GM23248 (cell line): ENCODE measurements around the gene IFI27. TPM values are rescaled to one million over a fixed set of nuclear protein-coding genes. Genes with fewer than 3 reads are reported as not detected.
A peak's percentile ranks its signal among the peaks of the same experiment; 100 is the strongest.

Experiments
- DNase-seq: peaks from one replicate; pipeline ENCODE4 v3.0.0-alpha.2; 2015
- H2AFZ ChIP-seq: fragments of 200-600 bp; sonication (generic); 2 replicates; pipeline ENCODE4 v1.6.1; 2016; ENCODE audit warnings: antibody characterized with exemption
- H3F3A ChIP-seq: fragments of 200-600 bp; sonication (generic); 2 replicates; pipeline ENCODE4 v1.6.1; 2016; ENCODE audit warnings: mild to moderate bottlenecking, antibody characterized with exemption, mixed run types; ENCODE audit not compliant: insufficient read depth
- H3K27ac ChIP-seq: fragments of 200-600 bp; sonication (generic); 2 replicates; pipeline ENCODE4 v1.5.1; 2016; ENCODE audit warnings: mild to moderate bottlenecking
- H3K27me3 ChIP-seq: fragments of 200-600 bp; sonication (generic); replicated peaks from 2 replicates; pipeline ENCODE4 v1.6.1; 2016; ENCODE audit warnings: mild to moderate bottlenecking; ENCODE audit not compliant: insufficient read depth
- H3K36me3 ChIP-seq: fragments of 200-600 bp; sonication (generic); 2 replicates; pipeline ENCODE4 v1.6.1; 2016; ENCODE audit warnings: low read depth, mild to moderate bottlenecking
- H3K4me1 ChIP-seq: fragments of 200-600 bp; sonication (generic); 2 replicates; pipeline ENCODE4 v1.6.1; 2016; ENCODE audit warnings: mild to moderate bottlenecking; ENCODE audit not compliant: insufficient read depth
- H3K4me2 ChIP-seq: fragments of 200-600 bp; sonication (generic); one replicate; pipeline ENCODE4 v1.6.1; 2016; ENCODE audit warnings: mild to moderate bottlenecking; ENCODE audit not compliant: unreplicated experiment
- H3K4me3 ChIP-seq: fragments of 200-600 bp; sonication (generic); 2 replicates; pipeline ENCODE4 v1.5.1; 2016; ENCODE audit warnings: mild to moderate bottlenecking
- H3K79me2 ChIP-seq: fragments of 200-600 bp; sonication (generic); 2 replicates; pipeline ENCODE4 v1.6.1; 2016; ENCODE audit warnings: mild to moderate bottlenecking; ENCODE audit not compliant: insufficient read depth
- H3K9ac ChIP-seq: fragments of 200-600 bp; sonication (generic); 2 replicates; pipeline ENCODE4 v1.6.1; 2016; ENCODE audit warnings: mild to moderate bottlenecking
- H3K9me2 ChIP-seq: fragments of 200-600 bp; sonication (generic); 2 replicates; pipeline ENCODE4 v1.6.1; 2016; ENCODE audit warnings: mixed run types, mild to moderate bottlenecking, moderate library complexity; ENCODE audit not compliant: insufficient read depth
- H3K9me3 ChIP-seq: fragments of 200-600 bp; sonication (generic); one replicate; pipeline ENCODE4 v1.6.1; 2017; ENCODE audit warnings: low read depth
- H4K20me1 ChIP-seq: fragments of 200-600 bp; sonication (generic); 2 replicates; pipeline ENCODE4 v1.6.0; 2016; ENCODE audit not compliant: insufficient read depth
- EZH2 ChIP-seq: fragments of 200-600 bp; sonication (generic); IDR thresholded peaks from 2 replicates; pipeline ENCODE4 v1.6.1; 2018; ENCODE audit warnings: antibody characterized with exemption, mild to moderate bottlenecking; ENCODE audit not compliant: insufficient read depth, poor library complexity, severe bottlenecking
- EZH2phosphoT487 ChIP-seq: fragments of 200-600 bp; sonication (generic); IDR thresholded peaks from 2 replicates; pipeline ENCODE4 v1.6.1; 2018; ENCODE audit warnings: antibody characterized with exemption, moderate library complexity, mild to moderate bottlenecking, low read depth; ENCODE audit not compliant: insufficient read depth
- WGBS, 2 experiments: methylation state at CpG; one replicate each; pipeline ENCODE4 v1.1.6; 2015 to 2017; ENCODE audit warnings: low lambda C conversion rate in 2 of 2, low coverage in 1 of 2; ENCODE audit errors: missing lambda C conversion rate in 2 of 2; 5-methylcytosine and 5-hydroxymethylcytosine counted together
- in situ Hi-C: fragments of 300-500 bp; cut with MboI; formaldehyde crosslinking; loops from 2 replicates; pipeline ENCODE4 v1.15.0; 2020
- polyA plus RNA-seq: library from polyadenylated mRNA; unstranded; fragments of >200 nt; fragmentation: Nextera tagmentation; extraction: Ambion mirVana; gene quantifications from 2 replicates; pipeline ENCODE4 v1.2.1, GENCODE V29; 2016
- total RNA-seq: library from RNA; depleted of rRNA; stranded (reverse); fragments of >200 nt; shearing (Covaris generic); gene quantifications from 2 replicates; pipeline ENCODE4 v1.2.3, GENCODE V29; 2014

The IFI27 gene
- total and polyA plus RNA-seq, 2 experiments from 2014 or later, result not detected

GRCh38 chr14:94116701-94117100, 6.2 kb downstream of the IFI27 start:
- no peak overlapping the region for H3K9ac ChIP-seq
- H3K4me1 ChIP-seq, result peaks cover 13% of the 10 kb centered on the region
- no peak overlapping the region for H2AFZ ChIP-seq
- no peak overlapping the region for H3K27ac ChIP-seq
- H4K20me1 ChIP-seq, result no peaks in the 10 kb centered on the region
- in situ Hi-C loops, result no loop called here
- 69 to 75% methylated on average over 10 of the region's 10 CpGs for WGBS, 2 experiments
- TF ChIP-seq EZH2phosphoT487 (no peak), EZH2 (no peak)
- no peak overlapping the region for H3K4me2 ChIP-seq
- H3K27me3 ChIP-seq, result no peaks in the 10 kb centered on the region; the same call in none of the 2 replicates
- H3K9me2 ChIP-seq, result no peaks in the 10 kb centered on the region
- H3K9me3 ChIP-seq, result no peaks in the 10 kb centered on the region
- H3K36me3 ChIP-seq, result no peaks in the 10 kb centered on the region
- no peak for DNase-seq
- H3F3A ChIP-seq, result peaks cover 8% of the 10 kb centered on the region
- H3K79me2 ChIP-seq, result no peaks in the 10 kb centered on the region
- no peak overlapping the region for H3K4me3 ChIP-seq

- Histone ChIP-seq H3K36me3 (no peaks in the 10 kb centered on the region), H3K4me3 (no peak overlapping the region), H3K9me2 (no peaks in the 10 kb centered on the region), H3K4me2 (no peak overlapping the region), H3K79me2 (no peaks in the 10 kb centered on the region), H3K4me1 (peaks cover 15% of the 10 kb centered on the region), H3K9ac (no peak overlapping the region), H3K27ac (no peak overlapping the region), H3K27me3 (no peaks in the 10 kb centered on the region; the same call in none of the 2 replicates), H3K9me3 (no peaks in the 10 kb centered on the region), H2AFZ (no peak overlapping the region), H3F3A (peaks cover 12% of the 10 kb centered on the region), H4K20me1 (no peaks in the 10 kb centered on the region)
- no peak for TF ChIP-seq EZH2
- no peak for TF ChIP-seq EZH2phosphoT487
- in situ Hi-C loops, result no loop called here
- WGBS, 2 experiments, result 50 to 61% methylated on average over 9 of the region's 9 CpGs
- DNase-seq, result no peak
Observed at GRCh38 chr14:94117856-94118255, 7.3 kb downstream of the IFI27 start.

DNA sequence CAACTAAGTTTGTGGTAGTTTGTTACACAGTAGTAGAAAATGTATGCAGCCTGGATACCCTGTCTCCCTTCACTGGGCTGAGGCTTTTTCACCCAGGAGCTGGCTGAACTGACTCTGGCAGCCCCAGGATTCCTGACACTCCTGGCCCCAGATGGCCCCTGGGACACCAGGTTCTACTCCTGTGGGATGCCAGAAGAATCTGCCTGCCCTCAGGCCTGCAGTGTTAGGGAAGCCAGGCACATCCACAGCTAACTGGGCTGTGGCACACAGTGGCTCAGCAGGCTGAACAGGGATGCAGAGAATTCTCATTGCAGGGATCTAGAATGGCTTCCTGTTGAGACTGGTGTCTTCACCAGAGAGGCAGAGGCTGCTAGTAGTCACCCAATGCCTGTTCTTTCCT, 8.5 kb downstream of the IFI27 start:
- in situ Hi-C loops, result no loop called here
- TF ChIP-seq EZH2phosphoT487 (no peak), EZH2 (no peak)
- H3K9me2 ChIP-seq, result no peaks in the 10 kb centered on the region

DNA sequence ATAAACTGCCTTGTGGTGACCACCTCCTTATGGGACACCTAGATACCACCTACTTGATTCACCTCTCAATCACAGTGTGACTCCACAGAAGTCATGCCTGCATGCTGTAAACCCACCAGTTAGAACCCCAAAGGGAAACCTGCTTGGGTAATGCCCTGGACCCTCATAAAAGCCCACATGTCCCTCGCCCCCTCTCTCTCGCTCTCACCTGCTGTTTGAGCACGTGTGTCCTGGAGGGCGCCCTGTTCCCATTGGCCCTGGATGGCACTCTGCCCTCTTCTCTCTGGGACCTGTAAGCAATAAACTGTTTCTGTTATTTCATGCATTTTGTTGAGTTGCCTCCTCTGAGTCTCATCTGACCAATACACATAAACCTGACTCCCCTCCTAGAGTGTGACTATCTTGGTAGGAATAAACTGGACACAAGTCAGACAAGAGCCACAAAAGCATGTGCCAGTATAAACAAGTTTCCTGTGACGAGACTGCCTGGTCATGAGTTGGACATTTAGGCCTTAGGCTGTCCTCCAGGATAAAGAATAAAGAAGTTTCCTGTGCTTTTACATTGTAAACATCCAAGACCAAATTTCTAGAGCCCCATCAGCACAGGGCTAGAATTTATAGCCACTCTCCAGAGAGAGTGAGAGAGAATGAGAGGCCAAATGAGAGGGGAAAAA, 10.3 kb downstream of the IFI27 start:
- in situ Hi-C loops, result no loop called here
- peak; percentile 86 for DNase-seq
- TF ChIP-seq EZH2, result no peak
- TF ChIP-seq EZH2phosphoT487, result no peak
- 48 to 50% methylated on average over 5 of the region's 5 CpGs for WGBS, 2 experiments
- Histone ChIP-seq H2AFZ (no peak overlapping the region), H3K27me3 (no peaks in the 10 kb centered on the region; the same call in 1 of the 2 replicates), H3K36me3 (no peaks in the 10 kb centered on the region), H3K9me3 (no peaks in the 10 kb centered on the region), H3K4me2 (no peak overlapping the region), H4K20me1 (no peaks in the 10 kb centered on the region), H3K9me2 (no peaks in the 10 kb centered on the region), H3K9ac (no peak overlapping the region), H3K4me3 (no peak overlapping the region), H3F3A (peaks cover 12% of the 10 kb centered on the region), H3K4me1 (peaks cover 15% of the 10 kb centered on the region), H3K79me2 (no peaks in the 10 kb centered on the region), H3K27ac (peak overlapping the region; percentile 68)

More for the DNA sequence above, 8.5 kb downstream of the IFI27 start:
- Histone ChIP-seq H3K27ac (no peak overlapping the region), H2AFZ (no peak overlapping the region), H3K4me2 (no peak overlapping the region), H4K20me1 (no peaks in the 10 kb centered on the region), H3K9ac (no peak overlapping the region), H3F3A (peaks cover 12% of the 10 kb centered on the region), H3K27me3 (no peaks in the 10 kb centered on the region; the same call in none of the 2 replicates), H3K4me1 (peaks cover 15% of the 10 kb centered on the region), H3K79me2 (no peaks in the 10 kb centered on the region), H3K4me3 (no peak overlapping the region), H3K36me3 (no peaks in the 10 kb centered on the region), H3K9me3 (no peaks in the 10 kb centered on the region)
- no peak for DNase-seq
